GM18951 (cell line): ENCODE results near the gene MADCAM1.

Experiments used
- POLR2A ChIP-seq: IDR thresholded peaks from 4 replicates; pipeline ENCODE4 v1.6.1; 2011; ENCODE audit warnings: mild to moderate bottlenecking; ENCODE audit not compliant: insufficient read length, insufficient read depth; ENCODE audit errors: extremely low read depth
- in situ Hi-C: fragments of 300-500 bp; cut with MboI; formaldehyde crosslinking; loops from one replicate; pipeline ENCODE4 v1.12.0; 2022; ENCODE audit warnings: low sequenced_read_pairs, mixed read lengths, inconsistent platforms; ENCODE audit not compliant: unreplicated experiment

MADCAM1 gene

GRCh38 chr19:531753-532560 is 35.7 kb downstream of the MADCAM1 start, which contains the start of gene CDC34:
Gene CDC34 (plus strand): TSS chr19:531760. CDS start chr19:531932, 172 bp downstream.
- in situ Hi-C loops: no loop called here
- TF ChIP-seq POLR2A: peak; percentile 89

- in situ Hi-C loops: no loop called here
- no peak for TF ChIP-seq POLR2A
Observed at GRCh38 chr19:532561-533363, 36.5 kb downstream of the MADCAM1 start.

DNA sequence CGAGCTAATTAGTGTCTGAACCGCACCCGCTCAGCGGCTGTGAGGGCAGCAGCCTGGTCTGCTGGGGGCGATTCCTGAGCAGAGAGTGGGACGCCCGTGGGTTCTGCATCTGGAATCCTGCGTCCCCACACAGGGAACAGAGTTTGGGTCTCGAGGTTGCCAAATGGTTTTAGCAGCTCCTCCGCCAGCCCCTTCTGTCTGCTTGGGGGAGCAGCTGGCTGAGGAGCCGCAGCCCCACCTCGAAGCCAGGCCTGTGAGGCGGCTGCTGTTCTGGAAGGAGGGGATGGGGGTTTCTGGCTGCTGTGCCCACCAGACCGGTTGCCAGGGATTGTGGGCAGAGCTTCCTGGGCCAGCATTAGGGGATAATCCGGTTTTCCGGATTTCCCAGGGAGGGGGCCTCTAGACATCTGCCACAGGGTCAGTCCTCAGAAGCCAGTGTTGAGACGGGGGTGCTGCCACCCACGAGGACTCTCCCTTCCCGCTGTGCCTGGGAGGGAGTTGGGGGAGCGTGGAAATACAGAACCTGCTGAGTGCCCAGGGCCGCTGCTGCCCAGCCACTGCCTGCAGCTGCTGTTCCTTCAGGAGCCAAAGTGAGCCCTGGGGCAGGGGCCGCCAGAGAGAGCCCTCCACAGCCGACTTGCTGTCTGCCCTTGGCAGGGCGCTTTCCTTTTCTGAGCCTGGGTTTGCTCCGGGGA is 37.2 kb downstream of the MADCAM1 start:
- in situ Hi-C loops: no loop called here
- TF ChIP-seq POLR2A: no peak

DNA sequence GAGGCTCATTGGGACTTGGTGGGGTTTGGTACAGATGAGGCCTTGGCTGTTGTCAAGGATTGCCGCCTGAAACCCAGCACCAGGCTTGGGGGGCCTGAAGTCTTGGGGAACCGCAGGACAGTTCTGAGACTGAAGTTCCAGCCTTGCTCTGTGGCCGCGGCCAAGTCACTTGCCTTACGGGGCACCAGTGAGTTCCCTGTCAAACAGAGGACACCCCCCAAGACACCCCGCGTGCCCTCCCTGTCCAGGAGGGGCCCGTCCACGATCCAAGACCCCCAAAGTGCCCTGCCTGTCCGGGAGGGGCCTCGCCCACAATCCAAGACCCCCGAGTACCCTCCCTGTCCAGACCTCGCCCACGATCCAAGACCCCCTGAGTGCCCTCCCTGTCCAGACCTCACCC is 37.8 kb downstream of the MADCAM1 start:
- TF ChIP-seq POLR2A: no peak
- in situ Hi-C loops: no loop called here

- in situ Hi-C loops: no loop called here
- no peak for TF ChIP-seq POLR2A
Observed at GRCh38 chr19:535017-535835, 38.9 kb downstream of the MADCAM1 start.

GRCh38 chr19:536031-536880 is 40.0 kb downstream of the MADCAM1 start:
- TF ChIP-seq POLR2A: no peak
- in situ Hi-C loops: no loop called here

- no peak for TF ChIP-seq POLR2A
- in situ Hi-C loops: no loop called here
Observed at GRCh38 chr19:536881-537404, 40.7 kb downstream of the MADCAM1 start.

- in situ Hi-C loops: no loop called here
- no peak for TF ChIP-seq POLR2A
Observed at GRCh38 chr19:538641-539428, 42.5 kb downstream of the MADCAM1 start.

DNA sequence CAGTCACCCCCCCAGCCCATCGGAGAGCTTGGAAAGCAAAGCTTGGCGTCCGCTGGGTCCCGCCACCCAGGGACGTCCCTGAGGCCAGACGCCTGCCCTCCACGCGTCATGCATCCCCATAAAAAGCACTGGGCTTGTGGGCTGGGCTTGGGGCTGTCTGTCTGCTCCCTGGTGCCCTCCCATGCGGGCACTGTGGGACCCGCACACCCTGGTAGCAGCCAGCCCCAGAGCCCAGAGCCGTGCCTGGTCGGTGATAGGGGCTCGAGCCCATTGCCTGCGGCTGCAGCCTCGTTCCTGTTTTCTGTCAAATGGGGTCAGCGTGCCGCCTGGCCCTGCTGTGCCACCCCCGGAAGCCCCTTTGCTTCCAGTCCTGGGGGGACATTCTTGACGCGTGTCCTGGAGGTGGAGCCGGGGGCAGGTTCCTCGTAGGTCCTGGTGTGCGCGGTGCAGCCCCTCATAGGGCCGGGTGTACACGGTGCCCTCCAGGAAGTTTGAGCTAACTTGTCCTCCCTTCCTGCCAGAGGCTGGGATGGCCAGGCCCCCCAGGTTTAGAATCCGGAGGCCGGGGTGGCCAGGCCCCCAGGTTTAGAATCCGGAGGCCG is 43.2 kb downstream of the MADCAM1 start:
- TF ChIP-seq POLR2A: no peak
- in situ Hi-C loops: no loop called here

DNA sequence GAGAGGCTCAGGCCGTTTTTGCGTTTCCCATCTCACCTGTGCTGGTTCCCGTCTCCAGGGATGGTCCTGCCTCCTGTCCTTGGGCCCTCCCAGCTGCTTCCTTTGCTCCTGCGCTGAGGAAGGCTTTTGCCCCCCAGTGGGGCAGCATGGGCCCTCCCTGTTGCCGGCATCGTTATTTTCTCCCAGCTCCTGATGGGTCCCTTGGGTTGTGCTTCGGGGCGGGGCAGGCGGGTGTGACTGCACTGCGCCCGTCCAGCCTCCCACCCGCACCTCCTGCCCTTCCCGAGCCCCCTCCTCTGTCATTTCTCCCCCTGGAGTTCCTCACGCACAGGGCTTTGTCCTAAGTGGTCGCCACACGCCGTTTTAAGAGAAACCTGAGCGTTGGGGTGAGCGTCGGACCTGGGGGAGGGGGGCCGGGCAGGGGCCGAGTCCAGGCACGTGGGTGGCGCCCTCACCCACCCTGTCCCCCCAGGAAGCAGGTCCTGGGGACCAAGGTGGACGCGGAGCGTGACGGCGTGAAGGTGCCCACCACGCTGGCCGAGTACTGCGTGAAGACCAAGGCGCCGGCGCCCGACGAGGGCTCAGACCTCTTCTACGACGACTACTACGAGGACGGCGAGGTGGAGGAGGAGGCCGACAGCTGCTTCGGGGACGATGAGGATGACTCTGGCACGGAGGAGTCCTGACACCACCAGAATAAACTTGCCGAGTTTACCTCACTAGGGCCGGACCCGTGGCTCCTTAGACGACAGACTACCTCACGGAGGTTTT is 44.8 kb downstream of the MADCAM1 start:
- in situ Hi-C loops: no loop called here
- TF ChIP-seq POLR2A: no peak
